GM21360 (cell line): ENCODE measurements around the gene PSMD13.

Experiments used
- ATAC-seq: cut with Tn5 transposase; IDR thresholded peaks from one replicate; pipeline ENCODE4 v1.9.1; 2021; ENCODE audit warnings: mild to moderate bottlenecking, moderate library complexity; ENCODE audit not compliant: unreplicated experiment

Gene PSMD13

GRCh38 chr11:270451-271318 is 33.9 kb downstream of the PSMD13 start:
- ATAC-seq: no peak

DNA sequence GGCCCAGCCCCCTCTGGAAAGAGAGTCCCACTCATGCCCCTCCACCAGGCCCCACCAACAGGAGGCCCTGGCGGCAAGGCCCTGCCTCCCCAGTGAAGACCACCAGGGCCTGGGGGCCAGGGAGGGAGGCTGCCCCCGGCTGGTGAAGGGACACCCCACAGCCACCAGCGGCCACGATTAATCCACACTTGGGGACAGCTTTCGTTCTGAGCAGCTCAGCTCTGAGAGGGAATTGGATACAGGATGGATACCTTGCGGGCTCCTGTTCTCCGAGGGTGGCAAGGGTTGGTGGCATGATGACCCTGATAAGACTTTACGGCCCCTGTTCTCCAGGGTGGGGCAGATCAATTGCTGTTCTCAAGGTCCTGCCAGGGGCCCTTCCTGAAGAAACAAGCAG is 34.5 kb downstream of the PSMD13 start:
- no peak for ATAC-seq

- no peak for ATAC-seq
These were observed 35.6 kb downstream of the PSMD13 start for GRCh38 chr11:272195-272930.

GRCh38 chr11:272931-273198 is 36.1 kb downstream of the PSMD13 start:
- no peak for ATAC-seq

DNA sequence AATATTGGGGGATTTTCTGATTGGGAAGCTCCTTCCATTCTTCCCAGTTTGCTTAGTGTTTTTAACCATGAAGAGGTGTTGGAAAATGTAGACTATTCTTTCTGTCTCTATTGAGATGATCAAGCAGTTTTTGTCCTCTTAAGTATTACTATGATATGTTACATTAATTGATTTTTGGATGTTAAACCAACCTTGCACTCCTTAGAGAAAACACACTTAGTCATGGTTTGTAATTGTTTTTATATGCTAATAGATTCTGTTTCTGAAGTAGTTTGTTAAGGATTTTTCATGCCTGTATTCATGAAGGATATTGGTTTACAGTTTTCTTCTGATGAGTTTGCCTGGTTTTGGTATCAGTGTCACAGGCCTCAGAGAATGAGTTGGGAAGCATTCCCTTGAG is 39.4 kb downstream of the PSMD13 start:
- ATAC-seq: no peak

DNA sequence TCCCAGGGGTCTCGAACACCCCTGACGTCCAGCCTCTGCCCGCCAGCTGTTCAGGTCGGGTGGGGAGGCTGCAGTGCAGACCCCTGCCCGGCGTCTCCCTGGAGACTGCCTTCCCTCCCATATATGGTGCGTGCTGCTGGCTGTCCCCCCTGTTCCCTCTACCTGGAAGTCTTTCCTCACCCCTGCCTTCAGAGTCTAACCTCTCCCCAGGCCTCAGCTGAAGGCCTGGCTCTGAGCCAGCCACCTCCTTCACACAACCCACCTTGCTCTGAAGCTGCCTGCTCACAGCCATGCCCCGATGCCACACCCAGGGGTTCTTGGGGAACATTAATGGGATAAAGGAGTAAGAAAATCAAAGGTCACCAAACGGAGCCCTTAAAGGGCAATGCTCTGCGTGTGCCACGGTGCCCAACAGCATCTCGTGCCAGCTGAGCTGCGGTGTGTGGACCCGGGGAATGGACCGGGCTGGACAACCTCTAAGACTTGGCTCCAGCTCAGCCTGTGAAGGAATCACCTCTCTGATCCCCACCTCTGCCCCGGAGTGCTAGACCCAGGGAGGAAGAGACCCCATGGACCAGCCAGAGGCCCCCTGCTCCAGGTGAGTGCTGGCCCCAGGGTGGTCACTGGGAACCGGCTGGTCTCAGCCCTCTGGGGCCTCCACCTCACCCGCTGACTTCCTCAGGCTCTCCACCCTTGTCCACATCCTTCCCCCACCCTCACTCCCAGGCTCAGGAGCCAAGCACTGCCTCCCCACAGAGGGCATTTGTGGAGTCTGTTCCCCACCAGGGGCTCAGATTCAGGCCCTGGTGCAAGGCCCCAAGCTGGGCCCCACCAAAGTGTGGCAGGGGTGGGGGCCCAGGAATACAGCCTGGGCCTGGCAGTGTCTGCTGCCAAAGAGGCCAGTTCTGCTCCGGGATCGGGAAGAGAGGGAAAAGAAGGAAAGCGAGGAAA is 41.5 kb downstream of the PSMD13 start, which contains the start of gene NLRP6:
Gene NLRP6 (plus strand): TSS at position 407 of the 951 bp plus-strand sequence. CDS start 163 bp downstream, at position 570.
- no peak for ATAC-seq

DNA sequence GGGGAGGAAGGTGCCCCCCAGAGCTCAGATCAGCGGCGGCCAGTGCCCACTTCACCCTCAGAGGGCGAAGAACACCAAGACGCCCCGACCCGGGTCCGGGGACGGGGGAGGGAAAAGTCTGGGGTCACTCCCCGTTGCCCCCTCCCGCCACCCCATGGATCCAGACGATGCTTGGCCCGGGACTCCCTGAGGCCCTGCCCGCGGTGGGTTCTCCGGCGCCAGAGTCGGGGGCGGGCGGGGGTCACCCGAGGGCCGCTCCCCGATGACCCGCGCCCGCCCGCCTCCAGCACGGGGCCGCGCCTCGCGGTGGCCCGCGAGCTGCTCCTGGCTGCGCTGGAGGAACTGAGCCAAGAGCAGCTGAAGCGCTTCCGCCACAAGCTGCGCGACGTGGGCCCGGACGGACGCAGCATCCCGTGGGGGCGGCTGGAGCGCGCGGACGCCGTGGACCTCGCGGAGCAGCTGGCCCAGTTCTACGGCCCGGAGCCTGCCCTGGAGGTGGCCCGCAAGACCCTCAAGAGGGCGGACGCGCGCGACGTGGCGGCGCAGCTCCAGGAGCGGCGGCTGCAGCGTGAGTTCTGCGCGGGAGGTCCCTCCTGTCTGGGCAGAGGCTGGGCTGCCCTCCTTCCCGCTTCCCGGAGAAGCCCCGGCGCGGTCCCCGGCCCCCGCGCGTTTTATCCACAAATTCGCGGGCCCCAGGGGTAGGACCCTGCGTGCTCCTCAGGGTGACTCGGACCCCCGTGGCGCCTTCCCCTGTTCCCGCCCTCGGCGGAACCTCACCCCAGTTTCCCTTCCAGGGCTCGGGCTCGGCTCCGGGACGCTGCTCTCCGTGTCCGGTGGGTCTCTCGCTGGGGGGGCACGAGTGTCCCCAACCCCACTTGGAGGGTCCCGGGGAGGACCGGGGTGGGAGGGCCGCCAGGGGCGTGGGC is 42.5 kb downstream of the PSMD13 start:
- ATAC-seq: no peak

- no peak for ATAC-seq
These were observed 43.4 kb downstream of the PSMD13 start for GRCh38 chr11:279966-280705.

GRCh38 chr11:280706-281485 is 44.1 kb downstream of the PSMD13 start:
- ATAC-seq: no peak

GRCh38 chr11:281486-282161 is 44.8 kb downstream of the PSMD13 start:
- no peak for ATAC-seq

DNA sequence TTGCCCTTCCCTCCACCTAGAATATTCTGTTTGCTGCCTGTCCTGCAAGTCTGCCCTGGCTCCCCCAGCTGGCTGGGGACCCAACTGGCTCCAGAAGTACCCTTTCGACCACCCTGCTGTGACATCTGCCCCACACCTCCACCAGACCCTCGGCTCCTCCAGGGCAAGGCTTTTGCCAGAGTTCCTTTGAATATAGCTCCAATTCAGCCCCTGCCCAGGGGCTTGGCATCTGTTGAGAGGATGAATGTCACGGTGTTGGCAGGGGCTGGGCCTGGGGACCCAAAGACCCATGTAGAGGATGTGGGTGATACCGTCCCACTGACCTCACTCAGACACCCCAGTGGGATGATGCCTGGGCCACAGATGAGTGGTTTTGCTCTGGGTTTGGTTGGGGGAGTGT is 45.4 kb downstream of the PSMD13 start:
- ATAC-seq: no peak

DNA sequence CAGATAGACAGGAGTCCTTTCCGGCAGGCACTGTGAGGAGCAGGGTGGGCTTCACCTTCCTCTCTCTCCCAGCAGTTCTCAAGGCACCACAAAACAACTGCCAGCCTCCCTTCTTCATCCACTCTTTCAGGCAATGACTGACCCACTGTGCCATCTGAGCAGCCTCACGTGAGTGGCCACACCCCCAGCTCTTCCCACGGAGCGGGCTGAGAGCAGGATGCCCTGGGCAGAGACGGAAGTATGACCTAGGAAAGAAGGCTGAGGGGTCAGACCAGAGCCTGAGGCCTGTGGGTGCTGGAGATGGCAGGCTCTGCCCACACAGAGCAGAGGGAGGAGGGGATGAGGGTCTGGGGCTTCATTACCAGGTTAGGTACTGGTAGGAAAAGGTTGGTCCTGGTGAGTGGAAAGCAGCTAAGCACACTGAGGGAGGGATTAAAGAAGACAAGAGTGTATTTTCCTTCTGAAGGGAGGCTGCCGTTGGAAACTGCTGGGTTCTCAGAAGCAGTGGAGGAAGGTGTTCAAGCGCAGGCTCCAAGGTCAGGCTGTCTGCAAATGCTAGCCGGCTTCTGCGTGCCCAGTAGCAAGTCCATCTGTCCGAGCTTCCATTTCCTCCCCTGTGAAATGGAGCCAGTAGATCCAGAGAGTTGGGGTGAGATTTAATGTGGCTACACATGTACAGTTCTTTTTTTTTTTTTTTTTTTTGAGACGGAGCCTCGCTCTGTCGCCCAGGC is 46.0 kb downstream of the PSMD13 start:
- no peak for ATAC-seq

DNA sequence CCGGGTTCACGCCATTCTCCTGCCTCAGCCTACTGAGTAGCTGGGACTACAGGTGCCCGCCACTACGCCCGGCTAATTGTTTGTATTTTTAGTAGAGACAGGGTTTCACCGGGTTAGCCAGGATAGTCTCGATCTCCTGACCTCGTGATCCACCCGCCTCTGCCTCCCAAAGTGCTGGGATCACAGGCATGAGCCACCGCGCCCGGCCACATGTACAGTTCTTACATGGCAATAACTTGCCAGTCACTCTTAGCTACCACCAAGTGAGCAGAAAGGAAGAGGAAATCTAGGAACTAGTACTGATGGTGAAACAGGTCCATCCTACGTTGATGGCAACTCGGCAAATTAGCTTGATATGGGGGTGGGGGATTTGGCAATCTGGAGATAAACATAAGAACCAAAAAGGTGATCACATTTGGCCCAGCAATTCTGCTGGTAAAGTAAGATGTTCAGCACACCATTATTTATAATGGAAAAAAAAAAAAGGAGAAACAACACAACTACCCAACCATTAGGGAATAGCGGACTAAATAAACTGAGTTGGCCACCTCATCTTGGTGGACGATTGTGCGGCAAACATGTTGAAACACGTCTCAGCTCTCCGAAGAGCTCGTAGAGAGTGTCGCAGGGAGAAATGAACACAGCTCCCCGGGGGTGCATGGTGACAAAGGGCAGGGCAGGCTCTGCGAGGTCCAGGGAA is 46.8 kb downstream of the PSMD13 start:
- ATAC-seq: no peak

DNA sequence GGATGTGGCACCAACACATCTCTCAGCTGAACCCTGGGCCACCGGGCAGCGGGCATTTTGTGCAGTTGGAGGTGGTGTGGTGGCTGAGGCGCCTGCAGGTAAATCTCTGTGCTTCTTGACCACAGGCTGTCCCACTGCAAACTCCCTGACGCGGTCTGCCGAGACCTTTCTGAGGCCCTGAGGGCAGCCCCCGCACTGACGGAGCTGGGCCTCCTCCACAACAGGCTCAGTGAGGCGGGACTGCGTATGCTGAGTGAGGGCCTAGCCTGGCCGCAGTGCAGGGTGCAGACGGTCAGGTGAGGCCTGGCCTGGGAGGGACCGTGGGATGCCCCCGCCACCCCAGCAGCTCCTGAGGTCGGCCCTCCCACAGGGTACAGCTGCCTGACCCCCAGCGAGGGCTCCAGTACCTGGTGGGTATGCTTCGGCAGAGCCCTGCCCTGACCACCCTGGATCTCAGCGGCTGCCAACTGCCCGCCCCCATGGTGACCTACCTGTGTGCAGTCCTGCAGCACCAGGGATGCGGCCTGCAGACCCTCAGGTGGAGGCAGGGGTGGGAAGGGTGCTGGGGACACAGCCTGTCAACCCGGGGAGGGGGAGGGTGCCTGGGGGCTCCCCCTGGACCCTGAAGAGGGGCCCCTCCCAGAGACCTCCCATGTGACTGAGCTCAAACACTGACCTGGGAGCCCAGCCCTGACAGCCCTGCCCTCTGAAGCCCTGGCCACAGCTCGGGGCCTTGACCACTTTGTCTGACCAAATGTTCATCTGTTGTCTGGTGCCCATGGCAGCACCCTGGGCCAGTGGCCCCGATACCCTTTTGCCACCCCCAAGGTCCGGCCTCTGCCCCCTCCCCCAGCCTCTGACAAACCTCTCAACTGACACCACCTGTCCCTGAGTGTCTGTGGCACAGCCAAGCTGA is 47.6 kb downstream of the PSMD13 start:
- ATAC-seq: no peak

DNA sequence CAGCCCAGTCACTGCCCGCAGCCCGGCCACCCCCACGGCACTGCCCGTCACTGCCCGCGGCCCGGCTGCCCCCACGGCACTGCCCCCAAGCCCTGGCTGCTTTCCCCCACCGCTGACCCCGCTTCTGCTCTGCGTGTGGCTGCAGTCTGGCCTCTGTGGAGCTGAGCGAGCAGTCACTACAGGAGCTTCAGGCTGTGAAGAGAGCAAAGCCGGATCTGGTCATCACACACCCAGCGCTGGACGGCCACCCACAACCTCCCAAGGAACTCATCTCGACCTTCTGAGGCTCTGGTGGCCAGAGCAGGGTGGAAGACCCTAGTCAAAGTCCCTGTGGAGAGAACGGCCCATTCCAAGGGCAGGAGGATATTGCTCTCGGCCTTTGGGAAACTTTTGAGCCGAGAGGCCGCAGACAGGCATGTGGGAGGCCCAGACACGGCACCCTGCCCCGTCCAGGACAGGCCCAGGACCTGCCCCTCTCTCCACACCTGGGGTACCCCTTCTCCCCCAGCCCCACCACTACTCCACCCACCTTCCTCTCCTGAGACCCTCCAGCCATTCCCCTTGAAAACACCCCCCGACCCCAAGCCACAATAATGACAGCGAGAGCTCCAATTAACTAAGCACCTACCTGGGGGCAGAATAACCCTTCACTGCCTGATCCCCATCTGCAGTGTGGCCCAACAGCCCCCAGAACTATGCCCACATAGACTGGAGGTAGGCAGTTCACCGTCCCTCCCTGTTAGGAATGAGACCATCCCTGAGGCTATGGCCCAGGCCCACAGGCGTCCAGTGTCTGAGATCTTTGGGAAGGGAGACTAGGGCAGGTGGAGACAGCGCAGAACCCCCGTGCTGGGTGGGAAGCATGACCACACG is 48.5 kb downstream of the PSMD13 start:
- ATAC-seq: no peak
